Left ventricle myocardium inferior (tissue), 1 donor: Measurements from ENCODE around the gene SERHL2. TPM values are rescaled to one million over a fixed set of nuclear protein-coding genes. Genes with fewer than 3 reads are reported as not detected.
"Not testable (repeated sequence)": the region's sequence is repeated elsewhere in the genome, so short reads cannot be mapped to it uniquely, and the experiment has no call there.

Source experiments
- DNase-seq: peaks from one replicate; pipeline ENCODE4 v3.0.0-alpha.2; 2020
- H3K27ac ChIP-seq: fragments of 200-600 bp; replicated peaks from 2 replicates; pipeline ENCODE4 v1.8.0; 2021
- H3K27me3 ChIP-seq: fragments of 200-600 bp; 2 replicates; pipeline ENCODE4 v1.8.0; 2021; ENCODE audit warnings: low read depth
- H3K36me3 ChIP-seq: fragments of 200-600 bp; 2 replicates; pipeline ENCODE4 v1.8.0; 2021
- H3K4me1 ChIP-seq: fragments of 200-600 bp; 2 replicates; pipeline ENCODE4 v1.8.0; 2021
- H3K4me3 ChIP-seq: fragments of 200-600 bp; 2 replicates; pipeline ENCODE4 v1.8.0; 2021; ENCODE audit warnings: mild to moderate bottlenecking, moderate library complexity
- H3K9me3 ChIP-seq: fragments of 200-600 bp; replicated peaks from 2 replicates; pipeline ENCODE4 v1.8.0; 2021
- intact Hi-C: fragments of 100-400 bp; cut with micrococcal nuclease; formaldehyde crosslinking; loops from one replicate; pipeline ENCODE4 v1.11.0; 2022
- total RNA-seq: library from RNA; stranded (reverse); fragmentation: NEBNext Ultra II Directional; extraction: Animal tissue kit (Norgen Biotek cat#: 25700); gene quantifications from one replicate; pipeline ENCODE4 v1.2.1, GENCODE V29; 2021
- TF ChIP-seq, protein P1 (sequence below): fragments of 200-600 bp; IDR thresholded peaks from 2 replicates; pipeline ENCODE4 v1.8.0; 2021; ENCODE audit warnings: antibody characterized with exemption, mild to moderate bottlenecking, borderline replicate concordance
- donor health status: DM: no; HTN: yes; CAD: no; lungs with severe emphysema.

SERHL2 gene
- total RNA-seq, 1 donor from 2014 or later: 3.5 TPM

DNA sequence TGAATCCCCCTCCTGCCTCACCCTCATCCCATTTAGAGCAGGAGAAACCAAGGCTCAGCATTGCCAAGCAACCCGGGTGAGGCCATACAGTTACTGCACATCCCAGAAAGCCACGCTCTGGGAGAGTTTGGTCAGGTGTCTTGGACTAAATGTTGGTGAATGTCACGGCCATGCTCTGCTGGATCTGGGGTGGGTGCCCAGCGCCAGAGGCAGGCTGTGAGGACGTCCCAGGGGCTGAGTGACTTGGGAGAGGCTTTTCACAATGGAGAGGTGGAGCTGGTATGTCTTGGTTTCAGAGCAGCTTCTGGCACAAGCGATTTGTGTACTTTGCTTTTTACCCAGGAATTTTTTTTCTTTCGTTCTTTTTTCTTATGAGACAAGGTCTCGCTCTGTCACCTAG, 6.6 kb downstream of the SERHL2 start:
- no peak for DNase-seq
- intact Hi-C loops: no loop called here

DNA sequence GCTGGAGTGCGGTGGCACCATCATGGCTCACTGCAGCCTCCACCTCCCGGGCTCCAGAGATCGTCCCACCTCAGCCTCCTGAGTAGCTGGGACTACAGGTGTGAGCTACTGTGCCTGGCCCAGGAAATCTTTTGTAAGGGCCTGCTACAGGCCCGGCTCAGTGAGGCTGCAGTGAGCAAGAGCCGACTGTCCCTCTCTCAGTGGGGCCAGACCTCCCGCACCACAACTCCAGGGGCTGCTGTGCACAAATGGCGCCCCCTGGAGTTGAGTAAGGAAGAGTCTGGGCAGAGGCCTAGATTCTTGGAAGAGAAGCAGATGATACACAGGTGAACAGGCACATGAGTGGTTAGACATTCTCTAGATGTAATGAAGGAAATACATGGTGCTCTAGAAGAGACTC, 7.0 kb downstream of the SERHL2 start:
- Histone ChIP-seq H3K4me3 (no peak overlapping the region), H3K4me1 (peaks cover 16% of the 10 kb centered on the region), H3K36me3 (peaks cover 8% of the 10 kb centered on the region), H3K27ac (no peak overlapping the region), H3K9me3 (no peaks in the 10 kb centered on the region), H3K27me3 (no peaks in the 10 kb centered on the region)
- TF ChIP-seq, protein P1, sequence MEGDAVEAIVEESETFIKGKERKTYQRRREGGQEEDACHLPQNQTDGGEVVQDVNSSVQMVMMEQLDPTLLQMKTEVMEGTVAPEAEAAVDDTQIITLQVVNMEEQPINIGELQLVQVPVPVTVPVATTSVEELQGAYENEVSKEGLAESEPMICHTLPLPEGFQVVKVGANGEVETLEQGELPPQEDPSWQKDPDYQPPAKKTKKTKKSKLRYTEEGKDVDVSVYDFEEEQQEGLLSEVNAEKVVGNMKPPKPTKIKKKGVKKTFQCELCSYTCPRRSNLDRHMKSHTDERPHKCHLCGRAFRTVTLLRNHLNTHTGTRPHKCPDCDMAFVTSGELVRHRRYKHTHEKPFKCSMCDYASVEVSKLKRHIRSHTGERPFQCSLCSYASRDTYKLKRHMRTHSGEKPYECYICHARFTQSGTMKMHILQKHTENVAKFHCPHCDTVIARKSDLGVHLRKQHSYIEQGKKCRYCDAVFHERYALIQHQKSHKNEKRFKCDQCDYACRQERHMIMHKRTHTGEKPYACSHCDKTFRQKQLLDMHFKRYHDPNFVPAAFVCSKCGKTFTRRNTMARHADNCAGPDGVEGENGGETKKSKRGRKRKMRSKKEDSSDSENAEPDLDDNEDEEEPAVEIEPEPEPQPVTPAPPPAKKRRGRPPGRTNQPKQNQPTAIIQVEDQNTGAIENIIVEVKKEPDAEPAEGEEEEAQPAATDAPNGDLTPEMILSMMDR: peak; percentile 59
- intact Hi-C loops: no loop called here
- DNase-seq: no peak

More for the DNA sequence above, 6.6 kb downstream of the SERHL2 start:
- TF ChIP-seq, protein P1: no peak
- peaks cover 16% of the 10 kb centered on the region for H3K4me1 ChIP-seq
- no peak overlapping the region for H3K4me3 ChIP-seq
- H3K27me3 ChIP-seq: no peaks in the 10 kb centered on the region
- H3K36me3 ChIP-seq: peaks cover 4% of the 10 kb centered on the region
- H3K9me3 ChIP-seq: no peaks in the 10 kb centered on the region
- no peak overlapping the region for H3K27ac ChIP-seq

DNA sequence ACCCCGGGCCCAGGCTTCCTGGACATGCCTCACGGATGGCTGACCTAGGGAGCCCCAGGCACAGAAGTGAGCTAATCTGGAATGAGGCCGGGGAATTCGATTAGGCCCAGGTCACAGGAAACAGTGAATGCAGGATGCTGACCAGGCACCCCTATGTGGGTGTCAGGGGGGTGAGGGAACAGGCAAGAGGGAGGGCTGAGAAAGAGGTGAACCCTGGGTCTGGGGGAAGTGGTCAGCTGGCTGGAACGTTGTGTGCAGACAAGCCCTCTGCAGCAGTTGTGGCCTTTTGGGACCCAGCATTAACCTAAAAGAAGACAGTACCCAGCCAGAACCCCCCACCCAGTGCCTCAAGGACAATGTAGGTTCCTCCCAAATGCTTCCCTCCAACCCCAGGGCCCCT, 8.1 kb downstream of the SERHL2 start:
- DNase-seq: no peak

DNA sequence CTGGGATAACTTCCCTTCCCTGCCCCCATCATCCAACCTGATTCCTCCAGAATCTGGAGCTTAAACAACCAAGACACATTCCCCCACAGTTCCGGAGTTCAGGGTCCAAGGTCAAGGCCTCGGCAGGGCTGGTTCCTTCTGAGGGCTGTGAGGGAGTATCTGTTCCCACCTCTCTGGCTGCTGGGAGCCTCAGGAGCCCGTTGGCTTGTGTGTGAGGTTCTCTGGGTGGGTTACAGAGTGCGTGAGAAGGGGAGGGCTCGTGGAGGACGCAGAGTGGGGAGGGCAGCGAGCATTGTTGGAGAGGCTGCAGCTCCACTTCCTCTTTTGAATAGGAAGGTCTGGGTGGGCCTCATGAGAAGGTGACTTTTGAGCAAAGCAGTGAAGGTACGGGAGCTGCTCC, 8.5 kb downstream of the SERHL2 start:
- TF ChIP-seq, protein P1: no peak
- no peaks in the 10 kb centered on the region for H3K27me3 ChIP-seq
- H3K9me3 ChIP-seq: no peaks in the 10 kb centered on the region
- no peak overlapping the region for H3K4me3 ChIP-seq
- intact Hi-C loops: no loop called here
- no peak for DNase-seq
- peaks cover 16% of the 10 kb centered on the region for H3K4me1 ChIP-seq
- peak overlapping the region; percentile 21 for H3K27ac ChIP-seq
- peaks cover 13% of the 10 kb centered on the region for H3K36me3 ChIP-seq

More for the DNA sequence above, 8.1 kb downstream of the SERHL2 start:
- intact Hi-C loops: no loop called here
- Histone ChIP-seq H3K9me3 (no peaks in the 10 kb centered on the region), H3K27me3 (no peaks in the 10 kb centered on the region), H3K4me3 (no peak overlapping the region), H3K36me3 (peaks cover 13% of the 10 kb centered on the region), H3K27ac (peak overlapping the region; percentile 21), H3K4me1 (peaks cover 16% of the 10 kb centered on the region)
- TF ChIP-seq, protein P1: no peak

DNA sequence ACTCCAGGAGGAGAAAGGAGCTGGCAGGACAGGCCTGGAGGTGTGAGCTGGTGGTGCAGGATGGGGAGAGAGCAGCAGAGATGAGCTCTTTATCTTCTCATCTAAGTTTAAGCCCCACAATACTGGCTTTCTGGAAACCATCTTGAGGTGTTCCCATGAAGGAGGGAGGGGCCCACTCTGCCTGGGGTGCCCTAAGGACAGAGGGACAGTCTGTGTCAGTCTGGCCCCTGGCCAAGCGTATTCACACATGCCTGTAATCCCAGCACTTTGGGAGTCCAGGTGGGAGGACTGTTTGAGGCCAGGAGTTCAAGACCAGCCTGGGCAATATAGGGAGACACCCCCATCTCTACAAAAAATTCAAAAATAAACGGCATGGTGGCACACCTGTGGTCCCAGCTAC, 8.9 kb downstream of the SERHL2 start:
- TF ChIP-seq, protein P1: no peak
- Histone ChIP-seq H3K4me1 (peaks cover 16% of the 10 kb centered on the region), H3K27me3 (no peaks in the 10 kb centered on the region), H3K27ac (peak overlapping the region; percentile 21), H3K9me3 (no peaks in the 10 kb centered on the region), H3K36me3 (peaks cover 13% of the 10 kb centered on the region), H3K4me3 (no peak overlapping the region)
- DNase-seq: no peak
- intact Hi-C loops: no loop called here

DNA sequence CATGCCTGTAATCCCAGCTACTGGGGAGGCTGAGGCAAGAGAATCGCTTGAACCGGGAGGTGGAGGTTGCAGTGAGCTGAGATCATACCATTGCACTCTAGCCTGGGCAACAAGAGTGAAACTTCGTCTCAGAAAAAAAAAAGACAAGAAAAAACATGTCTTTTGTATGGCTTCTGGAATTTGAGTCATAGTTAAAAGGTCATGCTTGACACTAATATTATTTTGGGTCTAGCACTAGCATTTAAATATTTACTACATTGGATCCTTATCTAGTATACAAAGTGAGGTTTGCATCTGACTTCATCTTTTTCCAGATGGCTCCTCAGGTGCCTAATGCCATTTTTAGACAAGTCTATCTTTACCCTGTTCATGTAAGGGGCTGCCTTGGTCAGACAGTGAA, 10.2 kb downstream of the SERHL2 start:
- intact Hi-C loops: not testable (repeated sequence)

More for the DNA sequence above, 10.2 kb downstream of the SERHL2 start:
- H3K27ac ChIP-seq, H3K4me3 ChIP-seq, DNase-seq, H3K27me3 ChIP-seq, H3K9me3 ChIP-seq: not testable (repeated sequence)
- Histone ChIP-seq H3K36me3 (peaks cover 14% of the 10 kb centered on the region), H3K4me1 (peaks cover 16% of the 10 kb centered on the region)
